Superior temporal gyrus (tissue), 1 donor: Measurements from ENCODE around the gene SCAMP4.

Experiments
- DNase-seq: peaks from one replicate; pipeline ENCODE4 v3.0.0-alpha.2; 2016; ENCODE audit errors: extremely low spot score

Gene SCAMP4

GRCh38 chr19:1905110-1905862 is at the start of gene SCAMP4, which contains the start of gene ADAT3:
Gene SCAMP4, plus strand, starts transcription at chr19:1905399. Its CDS starts 9,621 bp downstream, at chr19:1915020.
Gene ADAT3, plus strand, starts transcription at chr19:1905399. Its CDS starts 6,649 bp downstream, at chr19:1912048.
- peak; percentile 98 for DNase-seq

GRCh38 chr19:1855828-1856255 is 49.4 kb upstream of the SCAMP4 start:
- DNase-seq: no peak

- no peak for DNase-seq
Measured at GRCh38 chr19:1856345-1856697, 48.9 kb upstream of the SCAMP4 start.

- no peak for DNase-seq
Measured at GRCh38 chr19:1856698-1857603, 48.2 kb upstream of the SCAMP4 start.

DNA sequence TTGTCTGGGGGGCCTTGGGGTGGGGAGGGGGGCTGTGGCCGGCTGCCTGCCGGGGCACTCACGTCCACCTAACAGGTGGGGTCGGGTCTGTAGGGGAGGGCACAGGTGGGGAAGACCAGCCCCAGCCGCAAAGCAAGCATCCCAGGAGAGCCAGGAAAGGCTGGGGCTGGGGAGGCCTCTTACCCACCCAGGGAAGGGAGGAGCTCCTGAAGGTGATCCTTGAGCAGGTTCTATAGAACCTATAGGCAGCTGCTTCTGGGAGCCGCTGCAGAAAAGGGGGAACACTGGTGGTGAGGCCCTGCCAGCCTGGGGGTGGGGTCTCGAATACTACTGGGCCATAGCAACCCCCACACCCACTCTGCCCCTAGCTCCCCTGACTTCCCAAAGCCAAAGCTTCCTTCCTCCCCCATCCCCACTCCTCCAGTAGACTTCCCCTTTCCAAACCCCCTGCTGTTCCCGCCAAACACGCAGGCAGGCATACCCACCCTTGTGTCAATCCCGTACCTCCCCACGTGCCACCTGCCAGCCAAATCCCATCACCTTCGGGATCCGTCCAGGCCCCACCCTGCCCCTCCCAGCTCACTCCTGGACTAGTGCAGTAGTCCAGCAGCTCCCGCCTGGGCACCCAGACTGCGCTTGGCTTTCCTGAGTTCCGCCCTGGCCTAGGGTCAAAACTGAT is 47.4 kb upstream of the SCAMP4 start:
- DNase-seq: no peak

DNA sequence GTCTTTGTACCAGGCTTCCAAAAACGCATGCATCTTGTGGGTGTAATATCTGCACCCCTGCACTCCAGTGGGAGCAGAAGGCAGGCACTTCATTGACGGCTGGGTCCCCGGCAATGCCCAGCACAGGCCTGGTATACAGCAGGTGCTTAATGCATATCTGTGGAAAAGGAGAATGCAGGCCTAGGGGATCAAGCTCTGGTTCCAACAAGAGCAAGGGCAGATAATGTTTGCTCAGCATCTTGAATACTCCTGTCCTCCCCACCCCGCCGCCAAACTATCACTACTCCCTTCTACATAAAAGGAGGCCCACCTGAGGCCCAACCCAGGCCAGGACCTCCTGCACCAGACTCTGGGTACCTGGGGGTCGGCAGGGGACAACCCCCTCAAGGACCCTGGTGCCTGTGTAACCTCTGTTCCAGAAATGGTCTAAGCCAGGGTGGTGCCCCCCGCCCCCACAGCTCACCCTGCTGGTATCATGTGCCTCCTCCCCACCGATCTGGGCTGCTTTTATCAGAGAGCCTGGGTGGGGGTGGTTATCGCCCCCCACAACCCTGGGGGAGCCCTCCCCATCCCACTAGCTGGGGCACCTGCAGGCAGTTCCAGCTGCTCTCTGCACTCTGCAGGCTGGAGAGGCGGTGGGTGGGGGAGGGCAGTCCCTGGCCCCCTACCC is 46.7 kb upstream of the SCAMP4 start:
- DNase-seq: no peak

DNA sequence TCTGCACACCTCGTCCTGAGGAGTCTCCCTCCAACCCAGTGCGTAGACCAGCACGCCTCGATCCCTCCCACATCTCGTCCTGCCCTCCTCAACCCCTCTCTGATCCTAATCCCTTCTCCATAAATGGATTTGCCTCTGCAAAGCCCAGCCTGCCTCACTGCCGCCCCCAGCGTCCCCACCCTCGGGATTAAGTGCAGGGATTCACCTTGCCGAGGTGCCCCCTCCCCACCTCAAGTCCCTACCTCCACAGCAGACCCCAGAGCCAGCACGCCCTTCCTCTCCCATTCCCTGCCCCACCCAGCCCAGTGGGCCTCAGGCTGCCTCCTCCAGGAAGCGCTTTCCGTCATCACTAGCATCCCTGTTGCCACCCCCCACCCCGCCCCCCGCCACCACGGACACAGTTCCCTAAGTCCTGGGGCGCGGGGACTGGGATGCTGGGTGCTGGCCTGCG is 45.8 kb upstream of the SCAMP4 start:
- DNase-seq: no peak

DNA sequence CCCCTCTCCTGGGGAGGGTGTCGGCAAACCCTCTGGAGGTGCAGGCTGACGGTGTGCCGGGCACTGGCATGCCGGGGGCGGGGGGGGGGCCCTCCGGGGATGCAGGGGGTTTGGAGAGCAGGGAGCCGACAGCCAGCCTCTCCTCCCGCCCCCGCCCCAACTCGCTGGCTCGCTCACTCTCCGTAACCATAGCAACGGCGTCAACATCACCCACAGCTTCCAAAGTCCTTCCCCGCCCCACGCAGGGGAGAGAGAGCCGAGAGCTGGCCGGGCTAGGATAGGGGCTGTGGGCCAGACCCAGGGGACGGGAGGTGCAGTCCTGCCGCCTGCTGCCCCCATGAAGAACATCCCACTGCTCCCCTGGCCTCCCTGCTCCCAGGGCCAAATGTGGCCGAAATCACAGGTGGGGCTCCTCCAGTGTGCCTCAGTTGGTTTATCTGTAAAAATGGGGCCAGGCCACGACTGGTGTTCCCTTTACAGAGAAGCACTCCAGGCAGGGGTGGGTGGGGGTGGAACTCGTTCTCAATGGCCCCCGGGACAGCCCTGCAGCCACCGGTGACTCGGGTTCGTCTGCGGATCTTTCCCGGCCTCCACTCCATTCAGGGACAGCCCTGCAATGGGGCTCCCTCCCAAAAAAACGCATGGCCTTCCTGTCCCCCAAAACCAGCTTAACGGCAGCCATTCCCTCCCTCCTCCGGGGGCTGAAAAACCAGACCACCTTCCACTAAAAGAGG is 45.0 kb upstream of the SCAMP4 start:
- DNase-seq: peak; percentile 55

- DNase-seq: no peak
Measured at GRCh38 chr19:1860821-1861598, 44.2 kb upstream of the SCAMP4 start.

GRCh38 chr19:1861599-1862031 is 43.6 kb upstream of the SCAMP4 start:
- DNase-seq: no peak

- no peak for DNase-seq
Measured at GRCh38 chr19:1862068-1862423, 43.2 kb upstream of the SCAMP4 start.

DNA sequence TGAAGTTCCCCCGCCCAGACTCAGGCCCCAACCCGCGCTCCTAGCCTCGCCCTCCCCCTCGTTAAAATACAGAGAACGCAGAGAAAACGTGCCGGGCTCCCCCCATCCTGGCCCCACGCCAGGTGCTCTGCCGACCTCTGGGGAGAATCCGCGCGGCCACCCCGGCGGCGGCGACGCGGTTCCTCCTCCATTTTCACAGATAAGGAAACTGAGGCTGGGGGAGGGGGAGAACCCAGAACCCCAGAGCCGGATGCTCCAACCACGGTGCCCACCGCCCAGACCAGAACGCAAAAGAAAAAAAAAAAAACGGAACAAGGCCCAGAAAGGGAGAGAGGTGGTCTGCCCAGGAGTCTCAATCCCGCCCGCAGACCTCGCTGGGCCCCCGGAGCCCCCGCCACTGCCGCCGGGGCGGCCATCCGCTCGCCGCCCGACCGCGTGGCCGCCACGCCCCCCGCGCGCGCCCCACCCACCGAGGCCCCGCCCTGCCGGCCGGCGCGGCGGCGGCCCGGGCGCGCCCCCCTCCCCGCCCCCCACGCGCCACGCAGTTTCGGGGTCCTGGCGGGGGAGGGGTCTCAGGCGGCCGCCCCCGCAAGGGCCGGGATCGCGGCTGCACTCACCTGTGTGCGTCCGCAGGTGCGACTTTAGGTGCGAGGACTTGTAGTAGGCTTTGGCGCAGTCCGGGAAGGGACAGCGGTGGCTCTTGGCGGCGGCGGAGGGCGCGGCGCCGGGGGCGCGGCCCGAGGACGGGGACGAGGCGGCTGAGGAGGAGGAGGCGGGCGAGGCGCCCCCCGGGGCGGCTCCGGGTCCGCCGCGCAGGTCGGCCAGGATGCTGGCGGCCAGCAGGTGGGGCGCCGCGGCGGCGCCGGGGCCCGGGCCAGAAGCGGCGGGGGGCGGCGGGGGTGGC is 42.5 kb upstream of the SCAMP4 start:
- DNase-seq: no peak

- DNase-seq: no peak
Measured at GRCh38 chr19:1863328-1863637, 41.9 kb upstream of the SCAMP4 start, which contains the start of gene KLF16. Gene KLF16, minus strand, starts transcription at chr19:1863579. Its CDS starts 82 bp downstream, at chr19:1863497.

DNA sequence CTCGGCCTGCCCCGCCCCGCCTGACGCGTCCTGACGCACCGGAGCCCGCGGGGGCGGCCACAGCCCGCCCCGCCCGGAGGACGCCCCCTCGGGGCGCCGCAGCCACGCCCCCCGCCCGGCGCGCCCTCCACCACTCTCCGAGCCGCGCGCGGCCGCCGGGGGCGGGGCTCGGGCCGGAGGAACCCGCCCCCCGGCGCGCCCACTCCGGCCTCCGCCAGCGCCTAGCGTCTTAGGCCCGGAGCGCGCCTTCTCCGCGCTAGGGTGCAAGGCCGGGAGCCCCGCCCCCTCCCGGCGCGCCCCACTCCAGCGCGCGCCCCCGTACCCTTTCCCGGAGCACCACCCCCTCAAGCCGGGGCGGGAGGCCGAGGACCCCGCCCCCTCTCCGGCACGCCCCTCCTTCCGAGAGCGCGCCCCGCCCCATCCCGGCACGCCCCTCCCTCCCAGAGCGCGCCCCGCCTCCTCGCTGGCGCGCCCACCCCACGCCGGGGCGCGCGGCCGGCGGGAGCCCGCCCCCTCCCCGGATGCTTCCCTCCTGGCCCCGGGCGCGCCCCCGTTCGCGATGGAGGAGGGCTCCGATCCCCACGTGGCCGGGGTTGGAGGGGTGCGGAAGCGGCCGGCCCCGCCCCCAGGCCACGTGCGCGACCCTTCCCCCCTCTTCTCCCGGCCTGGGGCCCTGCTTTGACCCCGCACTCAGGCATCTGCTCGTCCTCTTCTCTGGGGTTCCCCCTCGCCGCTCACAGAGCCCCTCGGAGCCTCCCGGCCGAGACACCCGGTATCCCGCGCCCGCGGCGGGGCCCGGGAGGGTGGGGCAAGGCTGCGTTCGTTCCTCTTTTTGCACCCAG is 41.3 kb upstream of the SCAMP4 start:
- peak; percentile 69 for DNase-seq

GRCh38 chr19:1864480-1865171 is 40.6 kb upstream of the SCAMP4 start:
- peak; percentile 42 for DNase-seq

DNA sequence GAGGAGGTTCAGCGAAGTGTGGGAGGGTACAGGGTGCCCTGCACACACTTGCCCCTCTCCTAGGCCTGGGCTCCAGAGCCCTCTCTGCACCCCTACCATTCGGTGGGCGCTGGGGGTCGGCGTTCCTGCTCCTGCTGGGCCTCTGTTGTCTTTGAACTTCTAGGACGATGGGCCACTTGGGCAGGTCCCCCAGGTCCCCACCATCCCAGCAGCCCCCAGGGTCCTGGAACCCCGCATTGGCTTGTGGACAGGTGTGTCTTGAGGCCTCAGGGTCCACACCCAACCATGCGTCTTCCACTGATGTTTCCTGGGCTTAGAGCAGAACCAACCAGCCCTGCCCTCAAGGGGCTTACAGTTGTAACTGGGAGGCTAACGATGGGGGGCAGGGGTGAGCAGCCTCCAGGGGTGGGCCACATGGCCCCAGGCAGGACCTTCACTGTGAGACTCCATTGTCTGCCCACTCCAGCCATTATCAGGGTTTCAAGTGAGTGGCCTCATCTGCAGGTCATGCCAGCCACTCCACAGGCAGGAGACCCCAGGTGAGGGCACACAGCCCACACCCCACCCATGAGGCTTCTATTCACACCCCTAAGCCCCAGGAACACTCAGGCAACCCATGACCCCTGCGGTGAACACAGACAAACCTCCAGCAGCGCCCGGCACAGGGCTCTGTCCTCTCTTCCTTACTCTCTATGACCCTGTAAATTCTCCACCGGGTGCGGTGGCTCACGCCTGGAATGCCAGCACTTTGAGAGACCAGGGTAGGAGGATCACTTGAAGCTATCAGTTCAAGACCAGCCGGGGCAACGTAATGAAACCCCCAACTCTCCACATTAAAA is 39.8 kb upstream of the SCAMP4 start:
- DNase-seq: no peak
